AG09319 (cell line): ENCODE data around the gene TMEM203.
A peak's percentile ranks its signal among the peaks of the same experiment; 100 is the strongest.

ENCODE experiments used
- DNase-seq: peaks from one replicate; pipeline ENCODE4 v3.0.0-alpha.2; 2010; ENCODE audit warnings: low read depth; ENCODE audit errors: extremely low read depth
- TF ChIP-seq, protein P1 (sequence below): IDR thresholded peaks from 2 replicates; pipeline ENCODE4 v1.5.1; 2011; ENCODE audit warnings: low read depth, mild to moderate bottlenecking, inconsistent platforms, low read length, moderate library complexity

The TMEM203 gene

DNA sequence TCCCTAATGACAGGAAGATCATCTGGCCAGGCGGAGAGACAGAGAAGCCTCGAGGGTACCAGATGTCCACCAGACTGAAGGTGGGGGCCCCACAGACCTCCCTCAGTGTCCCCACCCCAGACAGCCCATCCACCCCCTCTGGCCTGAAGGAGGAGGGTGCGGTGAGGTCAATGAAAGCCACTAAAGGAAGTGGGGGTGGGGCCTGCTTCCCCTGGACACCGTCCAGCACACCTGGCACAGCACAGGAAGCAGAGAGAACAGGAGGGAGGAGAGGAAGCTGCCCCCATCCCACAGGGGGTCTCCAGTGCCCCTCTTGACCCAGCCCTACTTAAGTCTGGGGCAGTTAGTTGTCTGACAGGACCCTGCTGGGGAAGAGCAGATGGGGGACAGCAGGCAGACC, 46.8 kb downstream of the TMEM203 start:
- DNase-seq = no peak
- TF ChIP-seq, protein P1, sequence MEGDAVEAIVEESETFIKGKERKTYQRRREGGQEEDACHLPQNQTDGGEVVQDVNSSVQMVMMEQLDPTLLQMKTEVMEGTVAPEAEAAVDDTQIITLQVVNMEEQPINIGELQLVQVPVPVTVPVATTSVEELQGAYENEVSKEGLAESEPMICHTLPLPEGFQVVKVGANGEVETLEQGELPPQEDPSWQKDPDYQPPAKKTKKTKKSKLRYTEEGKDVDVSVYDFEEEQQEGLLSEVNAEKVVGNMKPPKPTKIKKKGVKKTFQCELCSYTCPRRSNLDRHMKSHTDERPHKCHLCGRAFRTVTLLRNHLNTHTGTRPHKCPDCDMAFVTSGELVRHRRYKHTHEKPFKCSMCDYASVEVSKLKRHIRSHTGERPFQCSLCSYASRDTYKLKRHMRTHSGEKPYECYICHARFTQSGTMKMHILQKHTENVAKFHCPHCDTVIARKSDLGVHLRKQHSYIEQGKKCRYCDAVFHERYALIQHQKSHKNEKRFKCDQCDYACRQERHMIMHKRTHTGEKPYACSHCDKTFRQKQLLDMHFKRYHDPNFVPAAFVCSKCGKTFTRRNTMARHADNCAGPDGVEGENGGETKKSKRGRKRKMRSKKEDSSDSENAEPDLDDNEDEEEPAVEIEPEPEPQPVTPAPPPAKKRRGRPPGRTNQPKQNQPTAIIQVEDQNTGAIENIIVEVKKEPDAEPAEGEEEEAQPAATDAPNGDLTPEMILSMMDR = no peak

DNA sequence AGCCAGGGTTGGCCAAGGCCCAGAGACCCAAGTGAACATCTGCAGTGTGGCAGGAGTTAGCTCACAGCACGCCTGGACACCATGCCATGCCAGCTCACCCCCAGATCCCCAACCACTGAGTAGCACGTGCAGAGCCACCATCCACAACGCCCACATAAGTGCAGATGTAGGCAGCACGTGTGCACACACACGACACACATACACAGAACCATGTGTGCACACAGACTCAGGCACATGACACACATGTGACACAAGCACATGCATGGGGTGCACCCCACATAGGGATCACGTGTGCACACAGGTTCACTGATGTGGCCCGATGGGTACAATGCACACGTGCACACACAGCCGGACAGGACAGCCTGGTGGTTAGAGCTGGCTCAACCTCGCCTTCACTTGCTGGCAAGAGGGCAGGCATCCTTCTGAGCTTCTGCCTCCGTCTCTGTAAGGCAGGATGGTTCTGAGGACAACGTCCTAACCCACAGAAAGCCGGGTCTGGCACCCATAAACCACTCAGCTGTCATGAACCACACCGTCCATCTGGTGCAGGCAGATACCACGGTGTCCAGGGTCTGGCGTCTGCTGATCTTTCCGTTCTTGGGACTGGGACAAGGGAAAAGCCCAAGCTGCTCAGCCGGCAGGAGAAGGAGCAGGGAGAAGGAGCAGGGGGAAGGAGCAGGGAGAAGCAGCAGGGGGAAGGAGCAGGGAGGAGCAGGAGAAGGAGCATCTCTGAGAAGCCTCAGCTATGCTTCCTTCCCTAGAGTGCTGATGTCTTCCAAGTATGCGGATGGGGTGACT, 47.6 kb downstream of the TMEM203 start:
- no peak for DNase-seq
- TF ChIP-seq, protein P1 = no peak

DNA sequence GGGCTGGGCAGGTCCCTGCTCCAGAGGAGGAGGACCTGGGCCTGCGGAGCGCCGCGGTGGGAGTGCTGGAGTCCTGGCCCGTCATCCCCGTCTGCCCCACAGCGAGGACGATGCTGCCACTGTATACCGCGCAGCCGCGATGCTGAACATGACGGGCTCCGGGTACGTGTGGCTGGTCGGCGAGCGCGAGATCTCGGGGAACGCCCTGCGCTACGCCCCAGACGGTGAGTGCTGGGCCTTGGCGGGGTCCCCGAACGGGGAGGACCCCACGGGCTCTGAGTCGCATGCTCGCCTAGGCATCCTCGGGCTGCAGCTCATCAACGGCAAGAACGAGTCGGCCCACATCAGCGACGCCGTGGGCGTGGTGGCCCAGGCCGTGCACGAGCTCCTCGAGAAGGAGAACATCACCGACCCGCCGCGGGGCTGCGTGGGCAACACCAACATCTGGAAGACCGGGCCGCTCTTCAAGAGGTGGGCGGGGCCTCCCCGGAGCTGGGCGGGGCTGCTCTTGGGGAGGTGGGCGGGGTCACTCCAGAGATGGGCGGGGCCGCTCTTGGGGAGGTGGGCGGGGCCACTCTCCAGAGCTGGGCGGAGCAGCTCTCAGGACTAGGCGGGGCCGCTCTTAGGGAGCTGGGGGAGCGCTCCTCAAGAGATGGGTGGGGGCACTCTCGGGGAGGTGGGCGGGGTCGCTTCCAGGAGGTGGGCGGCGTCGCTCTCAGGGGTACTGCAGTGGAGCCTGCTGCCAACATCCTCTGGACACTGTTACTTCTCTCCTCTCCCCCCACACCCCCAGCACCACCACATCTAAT, 48.7 kb downstream of the TMEM203 start:
- DNase-seq = peak; percentile 12
- TF ChIP-seq, protein P1 = no peak
